ENCODE measurements around the gene GDF11.
"Not testable (repeated sequence)": the region's sequence is repeated elsewhere in the genome, so short reads cannot be mapped to it uniquely, and the experiment has no call there.

The GDF11 gene

DNA sequence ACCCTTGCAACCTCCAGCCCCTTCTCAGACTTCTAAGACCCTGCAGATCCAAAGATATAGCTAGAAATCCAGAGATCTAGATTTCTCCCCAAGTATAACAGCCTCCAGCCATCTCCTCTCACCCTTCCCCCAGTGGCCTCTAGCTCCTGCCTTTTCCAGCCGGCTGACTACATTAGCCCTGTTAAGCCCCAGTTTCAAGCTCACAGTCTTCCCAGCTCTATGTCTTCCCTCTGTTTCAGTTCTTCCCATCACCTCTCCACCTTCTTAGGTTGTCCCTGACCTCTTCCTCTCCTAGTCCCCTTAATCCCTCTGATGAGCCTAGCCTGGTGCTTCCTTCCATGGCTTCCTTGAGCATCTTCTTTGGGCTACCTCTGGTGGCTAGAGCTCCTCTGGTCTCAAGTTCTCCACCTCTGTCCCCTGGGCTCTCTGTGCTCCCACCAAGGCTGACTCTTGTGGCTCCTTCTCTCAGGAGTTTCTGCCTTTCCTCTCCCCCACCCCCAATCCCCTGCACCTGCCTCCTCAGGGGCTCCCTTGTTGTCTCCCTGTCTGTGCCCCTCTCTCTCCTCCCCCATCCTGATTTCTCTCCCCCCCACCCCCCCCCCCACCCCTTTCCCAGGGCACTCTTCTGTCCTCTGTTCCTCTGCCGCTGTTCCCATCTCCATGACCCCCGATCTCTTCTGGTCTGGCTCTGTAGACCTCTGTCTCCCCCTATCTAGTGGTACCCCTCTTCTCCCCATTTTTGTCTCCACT is 816 bp upstream of the GDF11 start:
- DNase-seq (ENCODE audit: low read depth): no peak

DNA sequence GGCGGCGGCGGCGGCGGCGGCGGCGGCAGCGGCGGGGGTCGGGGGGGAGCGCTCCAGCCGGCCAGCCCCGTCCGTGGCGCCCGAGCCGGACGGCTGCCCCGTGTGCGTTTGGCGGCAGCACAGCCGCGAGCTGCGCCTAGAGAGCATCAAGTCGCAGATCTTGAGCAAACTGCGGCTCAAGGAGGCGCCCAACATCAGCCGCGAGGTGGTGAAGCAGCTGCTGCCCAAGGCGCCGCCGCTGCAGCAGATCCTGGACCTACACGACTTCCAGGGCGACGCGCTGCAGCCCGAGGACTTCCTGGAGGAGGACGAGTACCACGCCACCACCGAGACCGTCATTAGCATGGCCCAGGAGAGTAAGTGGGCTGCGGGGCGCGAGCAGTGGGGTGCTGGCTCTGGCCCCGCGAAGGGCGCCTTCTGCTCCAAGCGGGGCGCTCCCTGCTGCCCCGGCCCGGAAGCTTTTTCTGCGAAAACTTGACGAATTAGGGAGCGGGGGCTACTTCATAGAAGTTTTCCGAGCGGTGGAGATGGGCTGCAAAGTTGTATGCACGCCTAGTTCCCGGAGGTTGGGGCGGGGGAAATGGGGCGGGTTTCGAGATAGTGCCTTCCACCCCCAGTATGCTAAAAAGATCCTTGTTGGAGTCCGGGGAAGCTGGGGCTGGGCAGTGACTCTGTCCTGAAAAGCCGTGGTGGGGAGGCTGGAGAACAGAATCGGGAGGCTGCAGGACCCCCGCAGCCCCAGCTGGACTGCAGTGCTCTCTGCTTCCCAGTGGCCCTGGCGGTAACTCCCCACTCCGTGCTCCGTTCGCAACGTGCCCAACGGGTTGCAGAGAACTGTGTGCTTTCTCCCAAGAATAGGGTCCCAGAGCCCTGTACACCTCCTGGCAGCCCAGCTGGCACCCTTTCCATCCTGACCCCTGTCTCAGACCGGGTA is 751 bp downstream of the GDF11 start:
- no peak for DNase-seq (ENCODE audit: low read depth)

- no peak for DNase-seq (ENCODE audit: low read depth)
These were observed 1.6 kb downstream of the GDF11 start for GRCh38 chr12:55744340-55745030.

DNA sequence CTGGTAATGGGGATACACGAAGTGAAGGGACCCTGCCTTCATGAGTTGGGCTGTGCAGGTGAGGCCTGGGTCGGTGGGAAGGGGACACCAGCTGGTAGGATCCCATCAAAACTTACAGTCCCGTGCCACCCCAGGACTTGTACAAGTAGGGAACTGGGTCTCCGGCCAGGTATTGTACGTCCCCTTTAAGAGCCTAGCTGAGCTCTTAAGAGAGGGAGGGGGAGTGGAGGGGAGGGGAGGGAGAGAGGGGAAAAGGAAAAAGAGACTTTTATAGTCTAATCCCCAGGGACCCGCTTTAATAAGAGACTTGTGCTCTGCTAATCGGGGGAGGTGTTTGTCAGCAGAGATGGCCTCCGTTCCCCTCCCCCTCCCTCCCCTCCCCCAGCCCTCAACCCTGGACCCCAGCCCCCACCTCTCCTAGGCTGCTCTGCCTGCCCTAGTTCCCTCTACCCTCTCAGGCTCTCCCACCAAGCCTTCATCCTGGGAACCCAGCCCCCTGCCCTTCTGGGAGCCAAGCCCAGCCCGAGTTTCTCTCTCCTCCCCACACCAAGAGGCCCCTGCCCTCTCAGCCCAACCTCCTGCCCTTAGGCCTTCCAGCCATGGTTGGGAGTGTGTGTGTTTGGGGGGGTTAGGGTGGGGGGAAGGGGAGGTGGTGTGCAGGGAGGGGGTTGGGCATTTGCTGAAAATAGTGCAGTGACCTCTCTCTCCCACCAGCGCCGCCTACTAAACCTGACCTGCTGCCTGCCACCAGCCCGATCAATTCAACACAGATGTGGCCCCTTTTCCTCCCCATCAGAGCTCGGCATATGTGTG is 2.6 kb downstream of the GDF11 start:
- DNase-seq (ENCODE audit: low read depth): no peak

GRCh38 chr12:55746174-55746912 is 3.4 kb downstream of the GDF11 start:
- no peak for DNase-seq (ENCODE audit: low read depth)

- no peak for DNase-seq (ENCODE audit: low read depth)
These were observed 4.0 kb downstream of the GDF11 start for GRCh38 chr12:55746913-55747231.

- no peak for DNase-seq (ENCODE audit: low read depth)
These were observed 5.5 kb downstream of the GDF11 start for GRCh38 chr12:55748230-55748993.

GRCh38 chr12:55755246-55755645 is 12.3 kb downstream of the GDF11 start:
- DNase-seq (ENCODE audit: low read depth): no peak

DNA sequence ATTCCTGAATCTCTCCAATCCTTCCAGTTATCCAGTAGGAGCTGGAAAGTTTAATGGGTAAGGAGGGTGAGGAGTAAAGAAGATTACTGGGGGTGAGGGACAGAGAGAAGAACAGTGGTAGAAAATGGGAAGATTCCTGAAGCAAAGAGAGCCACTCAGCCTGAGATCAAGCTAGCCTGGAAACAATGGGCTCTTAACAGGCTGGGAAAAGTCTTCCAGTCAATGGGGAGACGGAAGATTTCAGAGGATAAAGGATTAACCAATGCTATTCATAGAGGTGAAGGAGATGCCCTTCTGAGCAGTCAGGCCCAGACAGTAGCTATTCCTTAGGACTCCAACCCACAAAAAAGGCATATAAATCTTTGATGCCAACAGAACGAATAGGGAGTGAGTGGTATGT is 14.8 kb downstream of the GDF11 start:
- DNase-seq (ENCODE audit: low read depth): no peak

GRCh38 chr12:55758575-55758974 is 15.7 kb downstream of the GDF11 start:
- not testable (repeated sequence) for DNase-seq (ENCODE audit: low read depth)

DNA sequence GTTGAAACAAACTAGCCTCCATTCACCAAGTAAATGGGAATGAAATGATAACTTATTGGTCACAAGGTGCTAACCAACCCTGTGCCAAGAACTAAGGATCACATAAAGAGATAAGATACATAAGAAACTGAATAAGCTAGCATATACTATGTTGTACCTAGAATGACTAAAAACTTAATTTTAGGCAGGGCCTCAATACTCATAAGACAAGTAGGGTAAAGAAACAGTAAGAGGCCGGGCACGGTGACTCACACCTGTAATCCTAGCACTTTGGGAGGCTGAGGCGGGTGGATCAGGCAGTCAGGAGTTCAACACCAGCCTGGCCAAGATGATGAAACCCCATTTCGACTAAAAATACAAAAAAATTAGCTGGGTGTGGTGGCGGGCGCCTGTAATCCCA is 17.7 kb downstream of the GDF11 start:
- DNase-seq (ENCODE audit: low read depth): no peak

DNA sequence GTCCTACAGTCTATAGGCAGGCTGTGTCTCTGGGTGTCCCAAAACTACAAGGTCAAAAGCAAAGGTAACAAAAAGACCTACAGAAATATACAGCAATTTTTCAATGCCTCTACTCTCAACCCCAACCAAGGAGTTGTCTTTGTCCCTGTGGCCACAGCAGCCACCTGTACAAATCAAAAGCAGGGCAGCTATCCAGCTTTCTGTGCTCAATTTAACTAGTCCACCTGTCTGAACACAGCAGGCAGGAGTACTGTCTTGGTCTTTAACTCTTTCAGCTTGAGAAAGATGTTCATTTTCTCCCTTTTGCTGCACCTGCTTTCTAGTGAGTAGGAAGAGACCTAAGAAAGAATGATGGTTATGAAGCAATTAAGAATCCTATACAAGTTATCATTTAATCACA is 19.7 kb downstream of the GDF11 start:
- DNase-seq (ENCODE audit: low read depth): no peak

GRCh38 chr12:55765736-55766290 is 22.9 kb downstream of the GDF11 start:
- no peak for DNase-seq (ENCODE audit: low read depth)

DNA sequence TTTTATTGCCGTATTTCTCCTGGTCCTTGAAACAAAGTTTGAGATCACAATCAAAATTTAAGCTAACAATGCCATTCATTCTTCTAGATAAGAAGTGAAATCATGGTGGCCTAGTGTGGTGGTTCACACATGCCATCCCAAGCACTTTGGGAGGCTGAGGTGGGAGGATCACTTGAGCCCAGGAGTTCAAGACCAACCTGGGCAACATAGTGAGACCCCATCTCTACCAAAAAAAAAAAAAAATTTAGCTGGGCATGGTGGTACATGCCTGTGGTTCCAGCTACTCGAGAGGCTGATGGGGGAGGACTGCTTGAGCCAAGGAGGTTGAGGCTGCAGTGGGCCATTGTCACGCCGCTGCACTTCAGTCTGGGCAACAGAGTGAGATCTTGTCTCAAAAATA is 24.2 kb downstream of the GDF11 start:
- no peak for DNase-seq (ENCODE audit: low read depth)

GRCh38 chr12:55771736-55772135 is 28.8 kb downstream of the GDF11 start:
- no peak for DNase-seq (ENCODE audit: low read depth)

DNA sequence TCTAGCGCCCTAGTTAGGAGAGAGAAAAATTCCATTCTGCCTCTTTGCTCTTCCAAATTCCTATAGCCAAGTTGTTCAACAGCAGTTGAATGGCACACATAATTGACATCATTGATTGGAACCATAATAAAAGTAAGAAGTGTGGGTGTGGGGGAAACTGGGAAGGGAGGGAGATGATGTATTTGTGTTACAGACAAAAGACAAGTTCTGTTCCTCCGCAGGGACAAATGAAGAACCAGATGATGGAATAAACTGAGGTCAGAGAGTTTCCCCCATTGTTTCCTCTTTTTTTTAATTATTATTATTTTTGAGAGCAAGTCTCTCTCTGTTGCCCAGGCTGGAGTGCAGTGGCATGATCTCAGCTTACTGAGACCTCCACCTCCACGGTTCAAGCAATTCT is 34.9 kb downstream of the GDF11 start:
- DNase-seq (ENCODE audit: low read depth): no peak

DNA sequence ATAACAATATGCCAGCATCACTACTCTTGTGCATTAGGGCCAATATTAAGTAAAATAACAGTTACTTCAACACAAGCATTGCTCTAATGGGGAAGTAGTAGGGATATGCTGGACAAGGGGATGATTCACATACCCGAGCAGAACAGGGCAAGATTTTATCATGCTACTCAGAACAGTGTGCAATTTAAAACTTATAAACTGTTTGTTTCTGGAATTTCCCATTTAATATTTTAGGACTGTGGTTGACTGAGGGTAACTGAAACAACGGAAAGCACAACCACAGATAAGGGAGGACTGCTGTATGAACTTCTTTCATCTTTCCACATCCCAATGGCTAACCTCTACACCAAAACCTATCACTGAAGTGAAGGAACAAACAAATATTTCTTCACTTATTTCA is 37.8 kb downstream of the GDF11 start:
- no peak for DNase-seq (ENCODE audit: low read depth)

- no peak for DNase-seq (ENCODE audit: low read depth)
These were observed 45.6 kb downstream of the GDF11 start for GRCh38 chr12:55788546-55788945.

DNA sequence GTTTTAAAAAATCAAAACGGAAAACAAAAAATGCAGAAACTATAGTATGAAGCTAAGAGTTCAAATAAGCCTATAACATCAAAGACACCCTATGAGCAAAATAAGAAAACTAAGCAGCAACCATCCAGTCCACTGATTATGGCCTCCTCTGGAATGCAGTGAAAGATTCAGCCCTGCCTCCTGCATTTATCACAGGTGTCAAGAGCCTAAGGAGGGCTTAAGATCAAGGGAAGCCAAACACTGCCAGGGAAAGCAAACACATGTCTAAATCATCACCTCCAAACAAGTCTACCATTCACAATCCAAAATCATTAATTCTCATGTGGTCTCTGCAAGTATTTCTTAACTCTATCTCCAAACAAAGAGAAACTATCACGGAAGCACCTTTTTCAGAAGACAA is 46.2 kb downstream of the GDF11 start:
- DNase-seq (ENCODE audit: low read depth): no peak

GRCh38 chr12:55789893-55790292 is 47.0 kb downstream of the GDF11 start:
- DNase-seq (ENCODE audit: low read depth): no peak

Data from stimulated activated CD8-positive, alpha-beta memory T cell treated with anti-CD3 and anti-CD28 coated beads, Interleukin-4, amount 100 ng/mL, for 24 hours (primary cell).